HEK293T (cell line): ENCODE measurements around the gene RCOR3.
"Not testable (repeated sequence)": the region's sequence is repeated elsewhere in the genome, so short reads cannot be mapped to it uniquely, and the experiment has no call there.

ENCODE experiments used
- CTCF ChIA-PET: fragments of 350-600 bp; formaldehyde crosslinking; extraction: SDS; loops from one replicate; lab custom pipeline; 2021; ENCODE audit warnings: antibody characterized with exemption, inconsistent platforms; lab: Yijun Ruan, JAX
- POLR2A ChIA-PET: fragments of 350-600 bp; formaldehyde crosslinking; extraction: SDS; loops from one replicate; lab custom pipeline; 2020; ENCODE audit warnings: antibody characterized with exemption, inconsistent platforms; lab: Yijun Ruan, JAX
- DNase-seq: peaks from one replicate; pipeline ENCODE4 v3.0.0; 2012; ENCODE audit warnings: mixed read lengths; ENCODE audit errors: extremely low spot score
- ARNT ChIP-seq: fragments of 450-650 bp; IDR thresholded peaks from 2 replicates; pipeline ENCODE4 v1.6.1; 2017; ENCODE audit warnings: mild to moderate bottlenecking
- BHLHE40 ChIP-seq: fragments of 450-650 bp; IDR thresholded peaks from 2 replicates; pipeline ENCODE4 v1.6.1; 2016; ENCODE audit warnings: mild to moderate bottlenecking, moderate library complexity, borderline replicate concordance
- CTBP1 ChIP-seq: fragments of 450-650 bp; IDR thresholded peaks from 2 replicates; pipeline ENCODE4 v1.6.1; 2016; ENCODE audit warnings: borderline replicate concordance
- ELF4 ChIP-seq: fragments of 450-650 bp; IDR thresholded peaks from 2 replicates; pipeline ENCODE4 v1.6.1; 2017; ENCODE audit warnings: antibody characterized with exemption
- FOXA1 ChIP-seq: fragments of 450-650 bp; IDR thresholded peaks from 2 replicates; pipeline ENCODE4 v1.6.1; 2016; ENCODE audit warnings: mild to moderate bottlenecking
- FOXK2 ChIP-seq: fragments of 450-650 bp; IDR thresholded peaks from 2 replicates; pipeline ENCODE4 v1.6.1; 2016; ENCODE audit warnings: mild to moderate bottlenecking
- FOXM1 ChIP-seq: fragments of 450-650 bp; IDR thresholded peaks from 2 replicates; pipeline ENCODE4 v1.6.1; 2017; ENCODE audit warnings: mild to moderate bottlenecking, borderline replicate concordance
- HDGF ChIP-seq: fragments of 450-650 bp; IDR thresholded peaks from 2 replicates; pipeline ENCODE4 v1.6.1; 2017; ENCODE audit warnings: antibody characterized with exemption, borderline replicate concordance
- L3MBTL2 ChIP-seq: fragments of 450-650 bp; conservative IDR thresholded peaks from 2 replicates; pipeline ENCODE4 v1.6.1; 2016; ENCODE audit warnings: mild to moderate bottlenecking
- LEF1 ChIP-seq: fragments of 450-650 bp; IDR thresholded peaks from 2 replicates; pipeline ENCODE4 v1.6.1; 2017; ENCODE audit warnings: mild to moderate bottlenecking, borderline replicate concordance
- NFRKB ChIP-seq: fragments of 450-650 bp; IDR thresholded peaks from 2 replicates; pipeline ENCODE4 v1.6.1; 2016; ENCODE audit warnings: mild to moderate bottlenecking, moderate library complexity
- PKNOX1 ChIP-seq: fragments of 450-650 bp; IDR thresholded peaks from 2 replicates; pipeline ENCODE4 v1.6.1; 2016
- SP1 ChIP-seq: fragments of 450-650 bp; IDR thresholded peaks from 2 replicates; pipeline ENCODE4 v1.6.1; 2017
- SUZ12 ChIP-seq: fragments of 450-650 bp; IDR thresholded peaks from 2 replicates; pipeline ENCODE4 v1.6.1; 2016; ENCODE audit warnings: mild to moderate bottlenecking
- TARDBP ChIP-seq: fragments of 450-650 bp; IDR thresholded peaks from 2 replicates; pipeline ENCODE4 v1.6.1; 2016
- ZNF384 ChIP-seq: fragments of 450-650 bp; IDR thresholded peaks from 2 replicates; pipeline ENCODE4 v1.6.1; 2016

The RCOR3 gene

GRCh38 chr1:211241071-211241470 lies 18.1 kb upstream of the RCOR3 start:
- TF ChIP-seq LEF1, result no peak
- no peak for TF ChIP-seq NFRKB
- no peak for TF ChIP-seq SP1
- no peak for TF ChIP-seq FOXK2
- no peak for TF ChIP-seq HDGF
- TF ChIP-seq ZNF384, result no peak
- no peak for TF ChIP-seq BHLHE40
- TF ChIP-seq FOXA1, result no peak
- TF ChIP-seq ARNT, result no peak
- TF ChIP-seq TARDBP, result no peak
- no peak for TF ChIP-seq CTBP1
- TF ChIP-seq FOXM1, result no peak
- no peak for TF ChIP-seq SUZ12
- no peak for TF ChIP-seq PKNOX1
- ChIA-PET POLR2A (no interaction called here), CTCF (interaction anchor here (0.8 kb wide), 1 partner anchor 108 kb away, joined by 3 read pairs; no protein-coding TSS in a partner anchor)
- no peak for DNase-seq

- DNase-seq, POLR2A ChIA-PET, CTCF ChIA-PET: not testable (repeated sequence)
These were observed 15.5 kb upstream of the RCOR3 start for GRCh38 chr1:211243639-211244038.

- POLR2A ChIA-PET, result interaction anchor here (1.5 kb wide), 1 partner anchor 12 kb away, joined by 10 read pairs; the partner anchor contains the start of gene RCOR3
- CTCF ChIA-PET, DNase-seq: not testable (repeated sequence)
These were observed 12.6 kb upstream of the RCOR3 start for GRCh38 chr1:211246583-211246982.

GRCh38 chr1:211247921-211248320 lies 11.2 kb upstream of the RCOR3 start:
- CTCF ChIA-PET, result interaction anchor here (1.0 kb wide), 1 partner anchor 10 kb away, joined by 5 read pairs; no protein-coding TSS in a partner anchor
- POLR2A ChIA-PET, result interaction anchor here (1.5 kb wide), 1 partner anchor 11 kb away, joined by 10 read pairs; the partner anchor contains the start of gene RCOR3
- DNase-seq, result no peak
- no peak for TF ChIP-seq SP1
- no peak for TF ChIP-seq NFRKB
- no peak for TF ChIP-seq ARNT
- TF ChIP-seq LEF1, result no peak
- TF ChIP-seq FOXA1, result no peak
- no peak for TF ChIP-seq PKNOX1
- no peak for TF ChIP-seq FOXM1
- no peak for TF ChIP-seq FOXK2
- TF ChIP-seq ZNF384, result no peak
- TF ChIP-seq L3MBTL2, result no peak
- TF ChIP-seq BHLHE40, result no peak
- TF ChIP-seq SUZ12, result no peak
- no peak for TF ChIP-seq TARDBP
- TF ChIP-seq ELF4, result no peak
- no peak for TF ChIP-seq HDGF
- no peak for TF ChIP-seq CTBP1

GRCh38 chr1:211249611-211250010 lies 9.6 kb upstream of the RCOR3 start:
- CTCF ChIA-PET, DNase-seq, POLR2A ChIA-PET: not testable (repeated sequence)

- CTCF ChIA-PET, result interaction anchor here (0.6 to 1.3 kb wide), 2 partner anchors 10 to 345 kb away, joined by 5 read pairs; no protein-coding TSS in a partner anchor
- TF ChIP-seq ELF4, result no peak
- TF ChIP-seq SUZ12, result no peak
- no peak for TF ChIP-seq SP1
- TF ChIP-seq FOXK2, result no peak
- no peak for TF ChIP-seq CTBP1
- no peak for TF ChIP-seq PKNOX1
- no peak for TF ChIP-seq BHLHE40
- no peak for TF ChIP-seq TARDBP
- no peak for TF ChIP-seq FOXM1
- no peak for TF ChIP-seq FOXA1
- TF ChIP-seq NFRKB, result no peak
- no peak for TF ChIP-seq L3MBTL2
- TF ChIP-seq HDGF, result no peak
- TF ChIP-seq ZNF384, result no peak
- no peak for TF ChIP-seq LEF1
- no peak for TF ChIP-seq ARNT
- POLR2A ChIA-PET, result interaction anchor here (1.0 to 1.4 kb wide), 3 partner anchors 11 to 26 kb away, joined by 3 to 10 read pairs (median 3); no protein-coding TSS in a partner anchor
- DNase-seq, result no peak
These were observed 1.3 kb upstream of the RCOR3 start for GRCh38 chr1:211257826-211258225.

GRCh38 chr1:211258310-211258755 lies 833 bp upstream of the RCOR3 start:
- DNase-seq, result peak; percentile 75
- TF ChIP-seq ELF4 (peak; percentile 13; the same call in 1 of the 2 replicates), BHLHE40 (no peak)
- ChIA-PET POLR2A (interaction anchor here (1.0 to 1.4 kb wide), 3 partner anchors 11 to 26 kb away, joined by 3 to 10 read pairs (median 3); no protein-coding TSS in a partner anchor), CTCF (interaction anchor here (0.6 to 1.3 kb wide), 4 partner anchors 11 to 345 kb away, joined by 3 to 5 read pairs (median 4); no protein-coding TSS in a partner anchor)
